Prostate gland (tissue), 2 donors: ENCODE measurements around the gene HADH. TPM values are rescaled to one million over a fixed set of nuclear protein-coding genes. Genes with fewer than 3 reads are reported as not detected.

Experiments used
- DNase-seq: peaks from one replicate; pipeline ENCODE4 v3.0.0-alpha.2; 2019; ENCODE audit warnings: low spot score
- H3K27ac ChIP-seq, 2 donors: fragments of 200-600 bp; sonication (generic); 2 replicates each; pipeline ENCODE4 v1.5.1; 2017 to 2019
- H3K27me3 ChIP-seq: fragments of 200-600 bp; sonication (generic); replicated peaks from 2 replicates; pipeline ENCODE4 v1.5.1; 2019; ENCODE audit not compliant: insufficient read depth
- H3K36me3 ChIP-seq, 2 donors: fragments of 200-600 bp; sonication (generic); 1 replicate in 1 of 2; 2 replicates in 1 of 2; pipeline versions ENCODE4 v1.5.1 to v1.8.1; 2017 to 2019
- H3K4me1 ChIP-seq: fragments of 200-600 bp; sonication (generic); replicated peaks from 2 replicates; pipeline ENCODE4 v1.5.1; 2019
- H3K4me3 ChIP-seq, 2 donors: fragments of 200-600 bp; sonication (generic); 2 replicates each; pipeline ENCODE4 v1.5.1; 2017 to 2019
- H3K9me3 ChIP-seq: fragments of 200-600 bp; sonication (generic); 2 replicates; pipeline ENCODE4 v1.5.1; 2017
- CTCF ChIP-seq, 4 experiments: fragments of 200-600 bp in 2 of 4; fragments of 450-650 bp in 2 of 4; sonication (generic) in 2 of 4; IDR thresholded peaks; 1 replicate in 3 of 4; 2 replicates in 1 of 4; pipeline ENCODE4 v1.5.1; 2016 to 2019; ENCODE audit warnings: antibody characterized with exemption in 4 of 4, mild to moderate bottlenecking in 2 of 4, moderate library complexity in 2 of 4
- POLR2A ChIP-seq: fragments of 450-650 bp; IDR thresholded peaks from one replicate; pipeline ENCODE4 v1.6.1; 2016; ENCODE audit warnings: antibody characterized with exemption, mild to moderate bottlenecking
- POLR2AphosphoS5 ChIP-seq: sonication (generic); formaldehyde crosslinking; IDR thresholded peaks from one replicate; pipeline ENCODE4 v1.6.1; 2017; ENCODE audit warnings: antibody characterized with exemption
- WGBS: methylation state at CpG from one replicate; pipeline ENCODE4 v1.1.5; 2018; 5-methylcytosine and 5-hydroxymethylcytosine counted together
- intact Hi-C: fragments of 100-400 bp; cut with DNase I; formaldehyde crosslinking; loops from one replicate; pipeline ENCODE4 v1.14.2; 2022
- total RNA-seq, 2 donors: library from RNA; depleted of rRNA; stranded (reverse); fragments of >200 nt; gene quantifications; one replicate each; pipeline ENCODE4 v1.1.0, GENCODE V29; 2016

Gene HADH
- total RNA-seq, 2 donors from 2014 or later: 69.0 to 75.2 TPM

DNA sequence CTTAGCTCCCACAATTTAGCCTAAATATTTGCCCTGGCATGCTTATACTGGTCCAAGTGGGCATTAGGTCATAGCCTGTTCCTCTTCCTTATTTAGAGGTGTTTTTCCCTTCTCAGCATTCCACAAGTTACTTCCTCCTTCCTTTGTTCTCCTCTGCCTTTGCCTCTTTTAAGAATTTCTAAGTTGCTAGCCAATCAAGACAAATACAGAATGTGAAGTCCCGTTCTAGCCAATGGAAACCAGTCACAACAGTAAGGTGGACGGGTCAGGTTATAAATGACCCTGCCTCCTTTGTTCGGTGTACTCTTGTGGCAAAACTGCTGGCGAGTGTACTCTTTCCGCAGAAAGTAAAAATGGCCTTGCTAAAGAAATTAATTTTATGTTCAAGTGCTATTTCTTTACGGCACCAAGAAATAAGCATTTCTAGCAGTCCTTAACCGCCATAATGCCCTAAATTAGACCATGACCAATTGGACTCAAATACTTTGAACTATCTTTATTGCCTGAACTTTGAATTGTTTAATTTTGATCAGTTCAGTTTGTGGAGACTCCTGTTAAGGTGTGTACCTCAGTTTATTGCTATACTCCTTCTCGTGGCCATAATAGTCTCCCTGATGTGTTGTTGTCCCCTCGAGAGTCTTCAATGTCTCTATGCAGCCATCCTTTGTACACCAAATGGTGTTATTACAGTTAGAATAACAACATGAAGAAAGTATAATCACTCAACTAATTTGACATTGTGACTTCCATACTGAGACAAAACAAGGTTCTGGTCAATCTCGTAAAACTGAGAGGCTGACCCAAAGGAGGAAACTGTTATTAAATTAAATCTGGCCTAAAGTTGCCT, 1.6 kb upstream of the HADH start:
- Histone ChIP-seq H3K4me3 (no peak overlapping the region), H3K9me3 (no peaks in the 10 kb centered on the region), H3K36me3 (no peaks in the 10 kb centered on the region), H3K4me1 (no peaks in the 10 kb centered on the region), H3K27me3 (no peaks in the 10 kb centered on the region), H3K27ac (peak overlapping the region; percentile 50 to 86)
- no peak for TF ChIP-seq CTCF (IDR thresholded peaks at IDR 0.05)
- peak; percentile 55 for TF ChIP-seq POLR2AphosphoS5
- intact Hi-C loops: loop anchor here (5.0 kb wide), 1 partner anchor 246 kb away; no protein-coding TSS in a partner anchor
- WGBS: 74% methylated on average over 10 of the region's 10 CpGs
- peak; percentile 6 for DNase-seq

DNA sequence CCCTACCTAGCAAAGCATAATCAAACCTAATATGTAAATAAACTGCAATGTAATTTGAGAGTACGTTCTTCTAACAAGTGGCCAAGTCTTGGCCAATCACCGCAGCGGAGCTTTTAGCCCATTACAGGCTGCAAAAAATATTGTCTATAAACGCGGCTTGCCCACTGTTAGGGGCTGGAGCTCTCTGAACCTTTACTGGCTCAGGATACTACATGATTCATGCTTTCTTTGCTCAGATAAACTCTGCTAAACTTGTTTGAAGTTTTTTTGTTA, 990 bp upstream of the HADH start:
- Histone ChIP-seq H3K36me3 (no peaks in the 10 kb centered on the region), H3K27ac (peak overlapping the region; percentile 50 to 86), H3K4me1 (no peaks in the 10 kb centered on the region), H3K9me3 (no peaks in the 10 kb centered on the region), H3K4me3 (no peak overlapping the region), H3K27me3 (no peaks in the 10 kb centered on the region)
- whole genome bisulfite sequencing: 29% methylated on average over 5 of the region's 5 CpGs
- TF ChIP-seq CTCF (IDR thresholded peaks at IDR 0.05) (no peak), POLR2A (no peak), POLR2AphosphoS5 (no peak)
- peak; percentile 9 for DNase-seq
- intact Hi-C loops: loop anchor here (5.0 kb wide), 1 partner anchor 246 kb away; no protein-coding TSS in a partner anchor

- no peaks in the 10 kb centered on the region for H3K4me1 ChIP-seq
- no peaks in the 10 kb centered on the region for H3K9me3 ChIP-seq
- no peaks in the 10 kb centered on the region for H3K36me3 ChIP-seq
- no peak for DNase-seq
- intact Hi-C loops: loop anchor here (5.0 kb wide), 1 partner anchor 247 kb away; no protein-coding TSS in a partner anchor
- H3K4me3 ChIP-seq: peak overlapping the region; percentile 73 to 89
- H3K27ac ChIP-seq: peak overlapping the region; percentile 86 to 90
- WGBS: 9% methylated on average over 8 of the region's 8 CpGs
- H3K27me3 ChIP-seq: no peaks in the 10 kb centered on the region
- TF ChIP-seq CTCF (IDR thresholded peaks at IDR 0.05) (no peak), POLR2A (no peak), POLR2AphosphoS5 (no peak)
These were observed 540 bp upstream of the HADH start for GRCh38 chr4:107989162-107989536.

GRCh38 chr4:107991945-107992630, 2.4 kb downstream of the HADH start:
- Histone ChIP-seq H3K27ac (no peak overlapping the region), H3K4me1 (no peaks in the 10 kb centered on the region), H3K27me3 (no peaks in the 10 kb centered on the region), H3K4me3 (no peak overlapping the region), H3K36me3 (no peaks in the 10 kb centered on the region), H3K9me3 (no peaks in the 10 kb centered on the region)
- intact Hi-C loops: loop anchor here (5.0 to 10.0 kb wide), 2 partner anchors 60 to 167 kb away; partner anchors contain the start of genes CYP2U1 and SGMS2
- 57% methylated on average over 3 of the region's 3 CpGs for WGBS
- DNase-seq: no peak
- TF ChIP-seq POLR2AphosphoS5 (no peak), CTCF (IDR thresholded peaks at IDR 0.05) (no peak), POLR2A (no peak)
